Measurements from ENCODE around the gene PPHLN1. TPM values are rescaled to one million over a fixed set of nuclear protein-coding genes. Genes with fewer than 3 reads are reported as not detected.
A peak's percentile ranks its signal among the peaks of the same experiment; 100 is the strongest.

The PPHLN1 gene
- total and polyA plus RNA-seq, 2 donors (not counting 1 experiment from before 2014, with no cell fraction given): 48.8 to 104 TPM

DNA sequence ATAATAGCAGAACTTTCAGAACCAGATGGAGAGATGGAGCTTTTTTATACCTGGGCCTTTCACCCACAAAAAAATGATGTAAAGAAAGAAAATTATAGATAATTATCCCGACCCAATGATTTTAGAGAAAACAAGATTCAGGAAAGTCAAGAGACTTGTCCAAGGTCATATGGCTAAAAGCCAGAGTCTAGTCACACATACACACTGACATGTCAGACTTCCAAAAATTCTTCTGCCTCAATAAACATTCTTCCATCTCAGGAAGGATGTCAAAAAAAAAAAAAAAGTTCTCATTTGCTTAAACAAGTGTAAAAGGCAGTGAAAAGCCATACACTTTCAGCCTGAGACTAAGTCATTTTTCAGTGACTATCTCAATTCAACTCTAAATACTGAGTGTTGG is 147.6 kb downstream of the PPHLN1 start:
- intact Hi-C loops (cut with micrococcal nuclease): no loop called here

GRCh38 chr12:42474391-42474790 is 148.4 kb downstream of the PPHLN1 start:
- Mint-ChIP-seq H3K4me3 (peak overlapping the region; percentile 48), H3K4me1 (peaks cover 75% of the 10 kb centered on the region), H3K9me3 (ENCODE audit: insufficient read depth) (no peaks in the 10 kb centered on the region), H3K27me3 (no peaks in the 10 kb centered on the region), H3K27ac (peak overlapping the region; percentile 65)
- no peak for DNase-seq
- Histone ChIP-seq H3K4me1 (ENCODE audit: control insufficient read depth in 2 of 2, insufficient read depth in 2 of 2, low read length in 2 of 2) (peaks cover 80 to 82% of the 10 kb centered on the region in 2 donors), H3K27ac (ENCODE audit: low read length in 2 of 2) (peak overlapping the region; percentile 5 to 26), H3K79me2 (ENCODE audit: control insufficient read depth, insufficient read depth, low read length) (peaks cover 81% of the 10 kb centered on the region), H3K36me3 (replicated peaks in 1 of 2; ENCODE audit: control extremely low read depth in 1 of 2, control insufficient read depth in 1 of 2, extremely low read depth in 1 of 2, insufficient read depth in 2 of 2, low read length in 1 of 2) (peaks cover 0 to 9% of the 10 kb centered on the region in 2 experiments), H3K9me3 (ENCODE audit: control extremely low read depth in 1 of 3, control insufficient read depth in 2 of 3, insufficient read depth in 1 of 3, low read length in 2 of 3) (peaks cover 0 to 5% (median 0%) of the 10 kb centered on the region in 3 donors), H3K27me3 (replicated peaks in 1 of 4; ENCODE audit: control extremely low read depth in 1 of 4, control insufficient read depth in 3 of 4, insufficient read depth in 4 of 4, low read length in 3 of 4) (no peaks in the 10 kb centered on the region), H2AFZ (ENCODE audit: insufficient read depth, low read depth, low read length, poor library complexity, severe bottlenecking) (no peak overlapping the region), H3K4me3 (ENCODE audit: control extremely low read depth in 1 of 5, extremely low read depth in 1 of 5, insufficient read depth in 1 of 5, low read depth in 2 of 5, low read length in 4 of 5) (no peak overlapping the region), H3K9ac (ENCODE audit: low read length) (no peak overlapping the region), H3K4me2 (replicated peaks; ENCODE audit: low read depth, low read length, poor library complexity, severe bottlenecking) (peak overlapping the region; percentile 47), H4K20me1 (ENCODE audit: control insufficient read depth, insufficient read depth, low read length, poor library complexity, severe bottlenecking) (no peaks in the 10 kb centered on the region)
- ChIA-PET CTCF (interaction anchor here (8.0 kb wide), 1 partner anchor 7 kb away, joined by 111 read pairs; no protein-coding TSS in a partner anchor), POLR2A (no interaction called here)
- ATAC-seq (ENCODE audit: low read depth): no peak
- intact Hi-C loops (cut with micrococcal nuclease): no loop called here
- TF ChIP-seq, protein P1, sequence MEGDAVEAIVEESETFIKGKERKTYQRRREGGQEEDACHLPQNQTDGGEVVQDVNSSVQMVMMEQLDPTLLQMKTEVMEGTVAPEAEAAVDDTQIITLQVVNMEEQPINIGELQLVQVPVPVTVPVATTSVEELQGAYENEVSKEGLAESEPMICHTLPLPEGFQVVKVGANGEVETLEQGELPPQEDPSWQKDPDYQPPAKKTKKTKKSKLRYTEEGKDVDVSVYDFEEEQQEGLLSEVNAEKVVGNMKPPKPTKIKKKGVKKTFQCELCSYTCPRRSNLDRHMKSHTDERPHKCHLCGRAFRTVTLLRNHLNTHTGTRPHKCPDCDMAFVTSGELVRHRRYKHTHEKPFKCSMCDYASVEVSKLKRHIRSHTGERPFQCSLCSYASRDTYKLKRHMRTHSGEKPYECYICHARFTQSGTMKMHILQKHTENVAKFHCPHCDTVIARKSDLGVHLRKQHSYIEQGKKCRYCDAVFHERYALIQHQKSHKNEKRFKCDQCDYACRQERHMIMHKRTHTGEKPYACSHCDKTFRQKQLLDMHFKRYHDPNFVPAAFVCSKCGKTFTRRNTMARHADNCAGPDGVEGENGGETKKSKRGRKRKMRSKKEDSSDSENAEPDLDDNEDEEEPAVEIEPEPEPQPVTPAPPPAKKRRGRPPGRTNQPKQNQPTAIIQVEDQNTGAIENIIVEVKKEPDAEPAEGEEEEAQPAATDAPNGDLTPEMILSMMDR (IDR thresholded peaks at IDR 0.05): no peak
- TF ChIP-seq EZH2 (IDR thresholded peaks at IDR 0.05; ENCODE audit: borderline replicate concordance, insufficient read depth, low read depth, low read length, poor library complexity, severe bottlenecking): no peak
- WGBS (ENCODE audit: insufficient coverage): no CpG with 5 or more reads among the region's 2 CpGs

More for the DNA sequence above, 147.6 kb downstream of the PPHLN1 start:
- TF ChIP-seq, protein P1 (IDR thresholded peaks at IDR 0.05): no peak
- Mint-ChIP-seq H3K27ac (peak overlapping the region; percentile 56), H3K27me3 (no peaks in the 10 kb centered on the region), H3K4me1 (peaks cover 75% of the 10 kb centered on the region), H3K4me3 (peak overlapping the region; percentile 19), H3K9me3 (ENCODE audit: insufficient read depth) (no peaks in the 10 kb centered on the region)
- no peaks in the 10 kb centered on the region for H3K27me3 ChIP-seq (replicated peaks in 1 of 4; ENCODE audit: control extremely low read depth in 1 of 4, control insufficient read depth in 3 of 4, insufficient read depth in 4 of 4, low read length in 3 of 4)
- peaks cover 80 to 81% of the 10 kb centered on the region in 2 donors for H3K4me1 ChIP-seq (ENCODE audit: control insufficient read depth in 2 of 2, insufficient read depth in 2 of 2, low read length in 2 of 2)
- WGBS (ENCODE audit: insufficient coverage): no CpG with 5 or more reads among the region's 1 CpG
- peaks cover 0 to 11% of the 10 kb centered on the region in 2 experiments for H3K36me3 ChIP-seq (replicated peaks in 1 of 2; ENCODE audit: control extremely low read depth in 1 of 2, control insufficient read depth in 1 of 2, extremely low read depth in 1 of 2, insufficient read depth in 2 of 2, low read length in 1 of 2)
- H4K20me1 ChIP-seq (ENCODE audit: control insufficient read depth, insufficient read depth, low read length, poor library complexity, severe bottlenecking): no peaks in the 10 kb centered on the region
- peak overlapping the region; percentile 49 to 81 for H3K27ac ChIP-seq (ENCODE audit: low read length in 2 of 2)
- peaks cover 73% of the 10 kb centered on the region for H3K79me2 ChIP-seq (ENCODE audit: control insufficient read depth, insufficient read depth, low read length)
- no peak for ATAC-seq (ENCODE audit: low read depth)
- peaks cover 0 to 5% (median 0%) of the 10 kb centered on the region in 3 donors for H3K9me3 ChIP-seq (ENCODE audit: control extremely low read depth in 1 of 3, control insufficient read depth in 2 of 3, insufficient read depth in 1 of 3, low read length in 2 of 3)
- no peak overlapping the region for H3K4me2 ChIP-seq (replicated peaks; ENCODE audit: low read depth, low read length, poor library complexity, severe bottlenecking)
- DNase-seq: no peak
- no peak overlapping the region for H3K9ac ChIP-seq (ENCODE audit: low read length)
- ChIA-PET POLR2A (interaction anchor here (1.0 kb wide), 1 partner anchor 10 kb away, joined by 4 read pairs; no protein-coding TSS in a partner anchor), CTCF (interaction anchor here (8.0 kb wide), 1 partner anchor 8 kb away, joined by 111 read pairs; no protein-coding TSS in a partner anchor)
- no peak overlapping the region for H2AFZ ChIP-seq (ENCODE audit: insufficient read depth, low read depth, low read length, poor library complexity, severe bottlenecking)
- no peak overlapping the region for H3K4me3 ChIP-seq (ENCODE audit: control extremely low read depth in 1 of 5, extremely low read depth in 1 of 5, insufficient read depth in 1 of 5, low read depth in 2 of 5, low read length in 4 of 5)

All from B cell (primary cell).